Astrocyte (in vitro differentiated cells and primary cell): ENCODE measurements around the gene RAB3IL1. TPM values are rescaled to one million over a fixed set of nuclear protein-coding genes. Genes with fewer than 3 reads are reported as not detected.

Source experiments
- DNase-seq: peaks from one replicate; pipeline ENCODE4 v3.0.0-alpha.2; 2010; ENCODE audit warnings: low read depth
- FAIRE-seq: peaks from 2 replicates; lab custom pipeline; 2011; peaks lifted over from hg19 to GRCh38; lab: Jason Lieb, UNC
- H2AFZ ChIP-seq: 2 replicates; pipeline ENCODE4 v1.6.0; 2012; ENCODE audit warnings: low read depth, low read length, inconsistent platforms
- H3K27ac ChIP-seq: 2 replicates; pipeline ENCODE4 v1.5.1; 2011; ENCODE audit warnings: low read depth, low read length, inconsistent platforms
- H3K27me3 ChIP-seq: 2 replicates; pipeline ENCODE4 v1.6.0; 2011; ENCODE audit warnings: low read length, inconsistent platforms; ENCODE audit not compliant: insufficient read depth
- H3K36me3 ChIP-seq: 2 replicates; pipeline ENCODE4 v1.5.1; 2011; ENCODE audit warnings: low read length, inconsistent platforms; ENCODE audit not compliant: insufficient read depth
- H3K4me1 ChIP-seq: 2 replicates; pipeline ENCODE4 v1.5.1; 2011; ENCODE audit warnings: low read length, inconsistent platforms; ENCODE audit not compliant: insufficient read depth
- H3K4me2 ChIP-seq: 2 replicates; pipeline ENCODE4 v1.6.0; 2012; ENCODE audit warnings: low read length, inconsistent platforms
- H3K4me3 ChIP-seq: 2 replicates; pipeline ENCODE4 v1.5.1; 2011; ENCODE audit warnings: low read depth, mild to moderate bottlenecking, low read length, inconsistent platforms; ENCODE audit not compliant: insufficient read depth
- H3K79me2 ChIP-seq: 2 replicates; pipeline ENCODE4 v1.6.0; 2012; ENCODE audit warnings: mild to moderate bottlenecking, low read length, inconsistent platforms; ENCODE audit not compliant: insufficient read depth
- H3K9ac ChIP-seq: 2 replicates; pipeline ENCODE4 v1.6.0; 2012; ENCODE audit warnings: mild to moderate bottlenecking, low read length, inconsistent platforms
- H3K9me3 ChIP-seq: 2 replicates; pipeline ENCODE4 v1.5.1; 2012; ENCODE audit warnings: low read depth, mild to moderate bottlenecking, low read length, inconsistent platforms; ENCODE audit not compliant: insufficient read depth
- H4K20me1 ChIP-seq: 2 replicates; pipeline ENCODE4 v1.6.0; 2012; ENCODE audit warnings: low read length, inconsistent platforms; ENCODE audit not compliant: insufficient read depth
- H3K27ac Mint-ChIP-seq: one replicate; pipeline ENCODE4 v1.8.0; 2021; ENCODE audit warnings: mild to moderate bottlenecking, mixed read lengths; ENCODE audit not compliant: unreplicated experiment
- H3K27me3 Mint-ChIP-seq: one replicate; pipeline ENCODE4 v1.8.0; 2021; ENCODE audit warnings: low read depth, mixed read lengths; ENCODE audit not compliant: unreplicated experiment
- H3K36me3 Mint-ChIP-seq: one replicate; pipeline ENCODE4 v1.8.0; 2021; ENCODE audit warnings: low read depth, mixed read lengths; ENCODE audit not compliant: unreplicated experiment
- H3K4me1 Mint-ChIP-seq: one replicate; pipeline ENCODE4 v1.8.0; 2021; ENCODE audit warnings: low read depth, mixed read lengths; ENCODE audit not compliant: unreplicated experiment
- H3K4me3 Mint-ChIP-seq: one replicate; pipeline ENCODE4 v1.8.0; 2021; ENCODE audit warnings: mild to moderate bottlenecking, moderate library complexity, mixed read lengths; ENCODE audit not compliant: unreplicated experiment
- H3K9me3 Mint-ChIP-seq: one replicate; pipeline ENCODE4 v1.8.0; 2021; ENCODE audit warnings: mild to moderate bottlenecking, mixed read lengths; ENCODE audit not compliant: unreplicated experiment
- EZH2 ChIP-seq: IDR thresholded peaks from 2 replicates; pipeline ENCODE4 v1.6.1; 2012; ENCODE audit warnings: mild to moderate bottlenecking, low read length, inconsistent platforms; ENCODE audit not compliant: insufficient read depth
- total RNA-seq: library from RNA; stranded (reverse); gene quantifications from 2 replicates; pipeline ENCODE4 v1.2.1, GENCODE V29; 2021
- TF ChIP-seq, protein P1 (sequence below): IDR thresholded peaks from 2 replicates; pipeline ENCODE4 v1.5.1; 2011; ENCODE audit warnings: low read depth, mild to moderate bottlenecking, inconsistent platforms, low read length, moderate library complexity; ENCODE audit not compliant: insufficient read depth

Gene RAB3IL1
- total RNA-seq, 1 donor from 2014 or later: 0.91 TPM

DNA sequence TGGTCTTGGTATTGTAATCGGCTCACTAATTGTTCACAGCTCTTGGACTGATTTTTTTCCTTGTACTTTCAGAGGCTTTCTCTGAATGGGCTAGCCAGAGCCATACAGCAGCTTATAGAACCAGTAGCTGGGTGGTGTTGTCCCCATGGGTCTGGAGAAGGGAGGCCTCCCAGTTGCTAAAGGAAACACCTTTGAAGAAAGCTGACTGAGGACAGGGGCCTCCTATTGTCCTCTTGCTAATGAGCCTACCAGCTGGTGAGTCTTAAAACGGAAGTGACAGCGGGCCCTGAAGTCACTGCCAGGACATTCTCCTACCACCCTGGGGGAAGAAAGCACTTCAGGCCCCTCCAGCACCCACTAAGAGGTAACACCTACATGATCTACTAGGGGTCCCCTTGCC is 36.0 kb downstream of the RAB3IL1 start:
- Mint-ChIP-seq H3K9me3 (no peaks in the 10 kb centered on the region), H3K4me3 (no peak overlapping the region), H3K27ac (no peak overlapping the region), H3K27me3 (peaks cover 5% of the 10 kb centered on the region), H3K36me3 (peaks cover 19% of the 10 kb centered on the region), H3K4me1 (peaks cover 7% of the 10 kb centered on the region)
- Histone ChIP-seq H3K4me2 (no peak overlapping the region), H3K36me3 (no peaks in the 10 kb centered on the region), H3K9me3 (no peaks in the 10 kb centered on the region), H2AFZ (no peak overlapping the region), H3K79me2 (peaks cover 28% of the 10 kb centered on the region), H4K20me1 (peaks cover 39% of the 10 kb centered on the region), H3K4me3 (no peak overlapping the region), H3K4me1 (no peaks in the 10 kb centered on the region), H3K27me3 (no peaks in the 10 kb centered on the region), H3K9ac (no peak overlapping the region), H3K27ac (no peak overlapping the region)
- no peak for FAIRE-seq
- TF ChIP-seq, protein P1, sequence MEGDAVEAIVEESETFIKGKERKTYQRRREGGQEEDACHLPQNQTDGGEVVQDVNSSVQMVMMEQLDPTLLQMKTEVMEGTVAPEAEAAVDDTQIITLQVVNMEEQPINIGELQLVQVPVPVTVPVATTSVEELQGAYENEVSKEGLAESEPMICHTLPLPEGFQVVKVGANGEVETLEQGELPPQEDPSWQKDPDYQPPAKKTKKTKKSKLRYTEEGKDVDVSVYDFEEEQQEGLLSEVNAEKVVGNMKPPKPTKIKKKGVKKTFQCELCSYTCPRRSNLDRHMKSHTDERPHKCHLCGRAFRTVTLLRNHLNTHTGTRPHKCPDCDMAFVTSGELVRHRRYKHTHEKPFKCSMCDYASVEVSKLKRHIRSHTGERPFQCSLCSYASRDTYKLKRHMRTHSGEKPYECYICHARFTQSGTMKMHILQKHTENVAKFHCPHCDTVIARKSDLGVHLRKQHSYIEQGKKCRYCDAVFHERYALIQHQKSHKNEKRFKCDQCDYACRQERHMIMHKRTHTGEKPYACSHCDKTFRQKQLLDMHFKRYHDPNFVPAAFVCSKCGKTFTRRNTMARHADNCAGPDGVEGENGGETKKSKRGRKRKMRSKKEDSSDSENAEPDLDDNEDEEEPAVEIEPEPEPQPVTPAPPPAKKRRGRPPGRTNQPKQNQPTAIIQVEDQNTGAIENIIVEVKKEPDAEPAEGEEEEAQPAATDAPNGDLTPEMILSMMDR: no peak
- TF ChIP-seq EZH2: no peak
- DNase-seq: no peak

DNA sequence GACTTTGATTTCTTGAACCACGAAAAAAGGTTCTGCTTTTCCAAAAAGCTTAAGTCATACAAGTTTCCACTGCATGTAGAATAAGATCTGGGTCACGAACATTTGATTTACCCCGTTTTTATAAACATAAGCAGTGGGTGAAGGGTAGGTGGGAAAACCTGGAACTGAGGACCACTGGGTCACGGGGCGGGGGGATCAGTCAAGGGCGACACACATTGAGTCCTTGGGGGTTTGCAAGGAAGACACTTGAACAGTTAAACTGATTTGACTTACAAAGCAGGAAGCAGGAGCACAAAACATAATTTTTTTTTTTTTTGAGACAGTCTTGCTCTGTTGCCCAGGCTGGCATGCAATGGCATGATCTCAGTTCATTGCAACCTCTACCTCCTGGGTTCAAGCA is 36.9 kb downstream of the RAB3IL1 start:
- TF ChIP-seq, protein P1: no peak
- no peak for TF ChIP-seq EZH2
- Histone ChIP-seq H3K36me3 (no peaks in the 10 kb centered on the region), H3K9ac (no peak overlapping the region), H3K4me3 (no peak overlapping the region), H4K20me1 (peaks cover 29% of the 10 kb centered on the region), H3K79me2 (peaks cover 19% of the 10 kb centered on the region), H3K4me1 (no peaks in the 10 kb centered on the region), H3K9me3 (no peaks in the 10 kb centered on the region), H2AFZ (no peak overlapping the region), H3K27me3 (no peaks in the 10 kb centered on the region), H3K4me2 (no peak overlapping the region), H3K27ac (no peak overlapping the region)
- FAIRE-seq (no peak), DNase-seq (no peak)
- Mint-ChIP-seq H3K27ac (peak overlapping the region; percentile 14), H3K9me3 (no peaks in the 10 kb centered on the region), H3K4me1 (peaks cover 7% of the 10 kb centered on the region), H3K36me3 (peaks cover 23% of the 10 kb centered on the region), H3K27me3 (peaks cover 5% of the 10 kb centered on the region), H3K4me3 (no peak overlapping the region)

DNA sequence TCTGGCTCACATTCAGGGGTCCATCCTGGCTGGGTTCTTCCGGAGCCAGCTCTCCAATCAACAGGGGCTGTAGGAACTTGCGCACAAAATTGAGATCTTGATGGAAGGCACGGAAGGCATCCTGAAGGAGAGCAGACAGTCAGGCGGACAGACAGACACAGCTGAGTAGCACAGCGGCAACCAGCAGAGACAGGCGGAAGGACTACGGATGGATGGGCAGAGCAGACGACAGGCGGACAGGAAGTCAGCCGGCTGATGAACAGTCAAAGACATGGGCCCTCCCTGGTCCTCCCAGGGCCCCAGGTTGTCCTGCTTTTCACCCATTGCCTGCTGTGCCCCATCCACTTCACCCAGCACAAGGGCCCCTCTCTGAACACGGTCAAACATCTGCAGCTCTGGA is 37.3 kb downstream of the RAB3IL1 start:
- no peak overlapping the region for H3K27ac Mint-ChIP-seq
- TF ChIP-seq, protein P1: no peak
- TF ChIP-seq EZH2: no peak
- H3K27me3 Mint-ChIP-seq: peaks cover 5% of the 10 kb centered on the region
- Histone ChIP-seq H3K4me3 (no peak overlapping the region), H3K4me1 (no peaks in the 10 kb centered on the region), H3K9me3 (no peaks in the 10 kb centered on the region), H3K9ac (no peak overlapping the region), H2AFZ (no peak overlapping the region), H4K20me1 (peaks cover 25% of the 10 kb centered on the region), H3K27ac (no peak overlapping the region), H3K4me2 (no peak overlapping the region), H3K36me3 (no peaks in the 10 kb centered on the region), H3K27me3 (no peaks in the 10 kb centered on the region), H3K79me2 (peaks cover 14% of the 10 kb centered on the region)
- DNase-seq (no peak), FAIRE-seq (no peak)
- peaks cover 23% of the 10 kb centered on the region for H3K36me3 Mint-ChIP-seq
- H3K4me3 Mint-ChIP-seq: no peak overlapping the region
- peaks cover 7% of the 10 kb centered on the region for H3K4me1 Mint-ChIP-seq
- H3K9me3 Mint-ChIP-seq: no peaks in the 10 kb centered on the region
